Liver (tissue), 9 donors: ENCODE measurements around the gene CIB2. TPM values are rescaled to one million over a fixed set of nuclear protein-coding genes. Genes with fewer than 3 reads are reported as not detected.

Experiments used
- DNase-seq: peaks from one replicate; pipeline ENCODE4 v3.0.0-alpha.2; 2017; ENCODE audit warnings: low spot score
- H3K27ac ChIP-seq, 2 donors: one replicate each; pipeline ENCODE4 v1.7.0; 2013; ENCODE audit warnings: inconsistent platforms in 2 of 2, low read length in 2 of 2, control low read depth in 1 of 2, low read depth in 1 of 2, mild to moderate bottlenecking in 1 of 2
- H3K27me3 ChIP-seq, 4 donors: one replicate each; pipeline versions ENCODE4 v1.6.1 to v1.7.0; 2013; ENCODE audit warnings: low read length in 3 of 4, inconsistent platforms in 1 of 4, mild to moderate bottlenecking in 1 of 4, moderate library complexity in 1 of 4; ENCODE audit not compliant: control insufficient read depth in 4 of 4, insufficient read depth in 4 of 4
- H3K36me3 ChIP-seq, 4 donors: one replicate each; pipeline versions ENCODE4 v1.6.1 to v1.7.0; 2013; ENCODE audit warnings: low read length in 3 of 4, mild to moderate bottlenecking in 3 of 4, low read depth in 1 of 4, moderate library complexity in 1 of 4; ENCODE audit not compliant: control insufficient read depth in 4 of 4, insufficient read depth in 3 of 4
- H3K4me1 ChIP-seq, 4 donors: one replicate each; pipeline versions ENCODE4 v1.6.1 to v1.7.0; 2013; ENCODE audit warnings: low read length in 3 of 4, mild to moderate bottlenecking in 3 of 4, moderate library complexity in 1 of 4; ENCODE audit not compliant: control insufficient read depth in 4 of 4, insufficient read depth in 4 of 4
- H3K4me3 ChIP-seq, 3 donors: one replicate each; pipeline versions ENCODE4 v1.6.1 to v1.7.0; 2013; ENCODE audit warnings: low read length in 3 of 3, control low read depth in 1 of 3, low read depth in 1 of 3, mild to moderate bottlenecking in 1 of 3
- H3K9ac ChIP-seq, 2 donors: one replicate each; pipeline ENCODE4 v1.7.0; 2013; ENCODE audit warnings: low read length in 2 of 2, mild to moderate bottlenecking in 2 of 2, moderate library complexity in 2 of 2, control low read depth in 1 of 2, low read depth in 1 of 2
- H3K9me3 ChIP-seq, 4 donors: one replicate each; pipeline versions ENCODE4 v1.6.1 to v1.7.0; 2013; ENCODE audit warnings: low read length in 3 of 4; ENCODE audit not compliant: control insufficient read depth in 4 of 4
- EGR1 ChIP-seq, 2 donors: IDR thresholded peaks; 2 replicates each; pipeline ENCODE4 v1.6.1; 2016 to 2018; ENCODE audit warnings: antibody characterized with exemption in 2 of 2, low read depth in 2 of 2
- FOXA1 ChIP-seq: IDR thresholded peaks from 2 replicates; pipeline ENCODE4 v1.6.1; 2016; ENCODE audit warnings: antibody characterized with exemption
- FOXA2 ChIP-seq: IDR thresholded peaks from 2 replicates; pipeline ENCODE4 v1.6.1; 2016; ENCODE audit warnings: antibody characterized with exemption
- GABPA ChIP-seq, 2 donors: IDR thresholded peaks in 1 of 2; conservative IDR thresholded peaks in 1 of 2; 2 replicates each; pipeline ENCODE4 v1.6.1; 2016; ENCODE audit warnings: antibody characterized with exemption in 2 of 2, mild to moderate bottlenecking in 1 of 2, moderate library complexity in 1 of 2
- HNF4A ChIP-seq, 2 donors: conservative IDR thresholded peaks; 2 replicates each; pipeline ENCODE4 v1.6.1; 2016; ENCODE audit warnings: antibody characterized with exemption in 2 of 2, mild to moderate bottlenecking in 2 of 2
- HNF4G ChIP-seq: IDR thresholded peaks from 2 replicates; pipeline ENCODE4 v1.6.1; 2016; ENCODE audit warnings: antibody characterized with exemption
- JUND ChIP-seq, 2 donors: IDR thresholded peaks; 2 replicates each; pipeline ENCODE4 v1.6.1; 2016; ENCODE audit warnings: antibody characterized with exemption in 2 of 2
- NR2F2 ChIP-seq: IDR thresholded peaks from 2 replicates; pipeline ENCODE4 v1.6.1; 2016; ENCODE audit warnings: antibody characterized with exemption
- RAD21 ChIP-seq, 2 donors: IDR thresholded peaks; 2 replicates each; pipeline ENCODE4 v1.6.1; 2016; ENCODE audit warnings: antibody characterized with exemption in 2 of 2, mild to moderate bottlenecking in 2 of 2
- RXRA ChIP-seq, 2 donors: IDR thresholded peaks; 2 replicates each; pipeline ENCODE4 v1.6.1; 2017 to 2018; ENCODE audit warnings: antibody characterized with exemption in 2 of 2, mild to moderate bottlenecking in 1 of 2
- SP1 ChIP-seq: IDR thresholded peaks from 2 replicates; pipeline ENCODE4 v1.6.1; 2018; ENCODE audit warnings: antibody characterized with exemption, mild to moderate bottlenecking
- TAF1 ChIP-seq: conservative IDR thresholded peaks from 2 replicates; pipeline ENCODE4 v1.6.1; 2016; ENCODE audit warnings: antibody characterized with exemption, mild to moderate bottlenecking
- YY1 ChIP-seq: IDR thresholded peaks from 2 replicates; pipeline ENCODE4 v1.6.1; 2016; ENCODE audit warnings: antibody characterized with exemption, mild to moderate bottlenecking
- WGBS: extraction: QIAGEN DNeasy Blood & Tissue Kit; methylation state at CpG from one replicate; pipeline ENCODE4 v1.1.7; 2013; 5-methylcytosine and 5-hydroxymethylcytosine counted together
- polyA plus RNA-seq, 2 donors: library from polyadenylated mRNA; stranded (reverse) in 1 of 2; unstranded in 1 of 2; fragments of 200-250 nt in 1 of 2; fragments of >200 nt in 1 of 2; fragmentation: Nextera tagmentation in 1 of 2; extraction: Ambion mirVana in 1 of 2; gene quantifications; one replicate each; pipeline versions ENCODE4 v1.2.1 to v1.2.3, GENCODE V29; 2013 to 2015
- total RNA-seq, 2 donors: library from RNA; depleted of rRNA; stranded (reverse); fragments of >200 nt; gene quantifications; one replicate each; pipeline ENCODE4 v1.2.3, GENCODE V29; 2014
- TF ChIP-seq, protein P1 (sequence below): fragments of 150-350 bp; IDR thresholded peaks from 2 replicates; pipeline ENCODE4 v1.5.1; 2017; ENCODE audit warnings: improper control_type of control experiment, low read depth, low read length; ENCODE audit not compliant: missing input control
- TF ChIP-seq, protein P2 (sequence below): IDR thresholded peaks from 2 replicates; pipeline ENCODE4 v1.6.1; 2016; ENCODE audit warnings: antibody characterized with exemption
- TF ChIP-seq, protein P3 (sequence below): IDR thresholded peaks from 2 replicates; pipeline ENCODE4 v1.6.1; 2016; ENCODE audit warnings: antibody characterized with exemption
- TF ChIP-seq, protein P4 (sequence below): IDR thresholded peaks from 2 replicates; pipeline ENCODE4 v1.6.1; 2016; ENCODE audit warnings: antibody characterized with exemption
- TF ChIP-seq, protein P5 (sequence below): IDR thresholded peaks from 2 replicates; pipeline ENCODE4 v1.6.1; 2016; ENCODE audit warnings: antibody characterized with exemption, mild to moderate bottlenecking
- donor health status: healthy.
- donor health status: healthy.
- donor health status: healthy.
- donor health status: healthy.
- donor health status: healthy.

The CIB2 gene
- total and polyA plus RNA-seq, 4 donors, result 0.25 to 2.2 (median 0.53) TPM

DNA sequence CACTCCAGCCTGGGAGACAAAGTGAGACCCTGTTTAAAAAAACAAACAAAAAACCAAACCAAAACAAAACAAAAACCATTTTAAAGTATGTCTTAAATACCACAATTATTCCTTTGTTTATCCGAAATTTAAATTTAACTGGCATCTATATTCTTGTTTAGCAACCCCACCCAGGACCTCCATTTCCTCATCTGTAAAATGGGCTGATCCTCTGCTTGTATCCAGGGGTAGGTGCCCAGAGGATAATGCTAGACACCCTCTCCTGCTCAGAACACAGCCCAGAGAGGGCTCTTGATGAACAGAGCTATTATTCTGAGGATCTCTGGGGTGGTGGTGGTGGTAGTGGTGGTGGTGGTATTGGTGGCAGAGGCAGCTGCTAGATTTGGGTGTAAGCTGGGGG, 29.0 kb downstream of the CIB2 start:
- H3K4me1 ChIP-seq, result peaks cover 0 to 3% (median 0%) of the 10 kb centered on the region in 4 donors
- DNase-seq, result no peak
- 85% methylated on average over 1 of the region's 1 CpG for WGBS
- no peak overlapping the region for H3K27ac ChIP-seq
- H3K4me3 ChIP-seq, result no peak overlapping the region
- no peak overlapping the region for H3K9ac ChIP-seq
- no peaks in the 10 kb centered on the region for H3K27me3 ChIP-seq
- no peak for TF ChIP-seq RAD21 (IDR thresholded peaks at IDR 0.05)
- TF ChIP-seq GABPA (IDR thresholded peaks at IDR 0.05 in 1 of 2, conservative IDR thresholded peaks at IDR 0.05 in 1 of 2), result no peak
- no peak for TF ChIP-seq HNF4G
- no peak for TF ChIP-seq JUND (IDR thresholded peaks at IDR 0.05)
- TF ChIP-seq SP1, result no peak
- TF ChIP-seq EGR1 (IDR thresholded peaks at IDR 0.05; ENCODE audit: low read depth in 2 of 2), result no peak
- TF ChIP-seq RXRA (IDR thresholded peaks at IDR 0.05), result no peak
- TF ChIP-seq, protein P1, sequence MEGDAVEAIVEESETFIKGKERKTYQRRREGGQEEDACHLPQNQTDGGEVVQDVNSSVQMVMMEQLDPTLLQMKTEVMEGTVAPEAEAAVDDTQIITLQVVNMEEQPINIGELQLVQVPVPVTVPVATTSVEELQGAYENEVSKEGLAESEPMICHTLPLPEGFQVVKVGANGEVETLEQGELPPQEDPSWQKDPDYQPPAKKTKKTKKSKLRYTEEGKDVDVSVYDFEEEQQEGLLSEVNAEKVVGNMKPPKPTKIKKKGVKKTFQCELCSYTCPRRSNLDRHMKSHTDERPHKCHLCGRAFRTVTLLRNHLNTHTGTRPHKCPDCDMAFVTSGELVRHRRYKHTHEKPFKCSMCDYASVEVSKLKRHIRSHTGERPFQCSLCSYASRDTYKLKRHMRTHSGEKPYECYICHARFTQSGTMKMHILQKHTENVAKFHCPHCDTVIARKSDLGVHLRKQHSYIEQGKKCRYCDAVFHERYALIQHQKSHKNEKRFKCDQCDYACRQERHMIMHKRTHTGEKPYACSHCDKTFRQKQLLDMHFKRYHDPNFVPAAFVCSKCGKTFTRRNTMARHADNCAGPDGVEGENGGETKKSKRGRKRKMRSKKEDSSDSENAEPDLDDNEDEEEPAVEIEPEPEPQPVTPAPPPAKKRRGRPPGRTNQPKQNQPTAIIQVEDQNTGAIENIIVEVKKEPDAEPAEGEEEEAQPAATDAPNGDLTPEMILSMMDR, result no peak
- TF ChIP-seq, protein P2, sequence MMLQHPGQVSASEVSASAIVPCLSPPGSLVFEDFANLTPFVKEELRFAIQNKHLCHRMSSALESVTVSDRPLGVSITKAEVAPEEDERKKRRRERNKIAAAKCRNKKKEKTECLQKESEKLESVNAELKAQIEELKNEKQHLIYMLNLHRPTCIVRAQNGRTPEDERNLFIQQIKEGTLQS, result no peak
- TF ChIP-seq TAF1, result no peak
- TF ChIP-seq FOXA1, result no peak
- no peak for TF ChIP-seq NR2F2
- TF ChIP-seq, protein P3, sequence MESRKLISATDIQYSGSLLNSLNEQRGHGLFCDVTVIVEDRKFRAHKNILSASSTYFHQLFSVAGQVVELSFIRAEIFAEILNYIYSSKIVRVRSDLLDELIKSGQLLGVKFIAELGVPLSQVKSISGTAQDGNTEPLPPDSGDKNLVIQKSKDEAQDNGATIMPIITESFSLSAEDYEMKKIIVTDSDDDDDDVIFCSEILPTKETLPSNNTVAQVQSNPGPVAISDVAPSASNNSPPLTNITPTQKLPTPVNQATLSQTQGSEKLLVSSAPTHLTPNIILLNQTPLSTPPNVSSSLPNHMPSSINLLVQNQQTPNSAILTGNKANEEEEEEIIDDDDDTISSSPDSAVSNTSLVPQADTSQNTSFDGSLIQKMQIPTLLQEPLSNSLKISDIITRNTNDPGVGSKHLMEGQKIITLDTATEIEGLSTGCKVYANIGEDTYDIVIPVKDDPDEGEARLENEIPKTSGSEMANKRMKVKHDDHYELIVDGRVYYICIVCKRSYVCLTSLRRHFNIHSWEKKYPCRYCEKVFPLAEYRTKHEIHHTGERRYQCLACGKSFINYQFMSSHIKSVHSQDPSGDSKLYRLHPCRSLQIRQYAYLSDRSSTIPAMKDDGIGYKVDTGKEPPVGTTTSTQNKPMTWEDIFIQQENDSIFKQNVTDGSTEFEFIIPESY, result no peak
- TF ChIP-seq, protein P4, sequence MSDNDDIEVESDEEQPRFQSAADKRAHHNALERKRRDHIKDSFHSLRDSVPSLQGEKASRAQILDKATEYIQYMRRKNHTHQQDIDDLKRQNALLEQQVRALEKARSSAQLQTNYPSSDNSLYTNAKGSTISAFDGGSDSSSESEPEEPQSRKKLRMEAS, result no peak
- TF ChIP-seq FOXA2, result no peak
- TF ChIP-seq, protein P5, sequence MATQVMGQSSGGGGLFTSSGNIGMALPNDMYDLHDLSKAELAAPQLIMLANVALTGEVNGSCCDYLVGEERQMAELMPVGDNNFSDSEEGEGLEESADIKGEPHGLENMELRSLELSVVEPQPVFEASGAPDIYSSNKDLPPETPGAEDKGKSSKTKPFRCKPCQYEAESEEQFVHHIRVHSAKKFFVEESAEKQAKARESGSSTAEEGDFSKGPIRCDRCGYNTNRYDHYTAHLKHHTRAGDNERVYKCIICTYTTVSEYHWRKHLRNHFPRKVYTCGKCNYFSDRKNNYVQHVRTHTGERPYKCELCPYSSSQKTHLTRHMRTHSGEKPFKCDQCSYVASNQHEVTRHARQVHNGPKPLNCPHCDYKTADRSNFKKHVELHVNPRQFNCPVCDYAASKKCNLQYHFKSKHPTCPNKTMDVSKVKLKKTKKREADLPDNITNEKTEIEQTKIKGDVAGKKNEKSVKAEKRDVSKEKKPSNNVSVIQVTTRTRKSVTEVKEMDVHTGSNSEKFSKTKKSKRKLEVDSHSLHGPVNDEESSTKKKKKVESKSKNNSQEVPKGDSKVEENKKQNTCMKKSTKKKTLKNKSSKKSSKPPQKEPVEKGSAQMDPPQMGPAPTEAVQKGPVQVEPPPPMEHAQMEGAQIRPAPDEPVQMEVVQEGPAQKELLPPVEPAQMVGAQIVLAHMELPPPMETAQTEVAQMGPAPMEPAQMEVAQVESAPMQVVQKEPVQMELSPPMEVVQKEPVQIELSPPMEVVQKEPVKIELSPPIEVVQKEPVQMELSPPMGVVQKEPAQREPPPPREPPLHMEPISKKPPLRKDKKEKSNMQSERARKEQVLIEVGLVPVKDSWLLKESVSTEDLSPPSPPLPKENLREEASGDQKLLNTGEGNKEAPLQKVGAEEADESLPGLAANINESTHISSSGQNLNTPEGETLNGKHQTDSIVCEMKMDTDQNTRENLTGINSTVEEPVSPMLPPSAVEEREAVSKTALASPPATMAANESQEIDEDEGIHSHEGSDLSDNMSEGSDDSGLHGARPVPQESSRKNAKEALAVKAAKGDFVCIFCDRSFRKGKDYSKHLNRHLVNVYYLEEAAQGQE, result no peak
- TF ChIP-seq HNF4A (conservative IDR thresholded peaks at IDR 0.05), result no peak
- no peak for TF ChIP-seq YY1
- H3K9me3 ChIP-seq, result no peaks in the 10 kb centered on the region
- H3K36me3 ChIP-seq, result no peaks in the 10 kb centered on the region
